ENCODE results near the gene OVOL3.
A peak's percentile ranks its signal among the peaks of the same experiment; 100 is the strongest.
"Not testable (repeated sequence)": the region's sequence is repeated elsewhere in the genome, so short reads cannot be mapped to it uniquely, and the experiment has no call there.

The OVOL3 gene
- total RNA-seq: 0 reads per million in 9 experiments

DNA sequence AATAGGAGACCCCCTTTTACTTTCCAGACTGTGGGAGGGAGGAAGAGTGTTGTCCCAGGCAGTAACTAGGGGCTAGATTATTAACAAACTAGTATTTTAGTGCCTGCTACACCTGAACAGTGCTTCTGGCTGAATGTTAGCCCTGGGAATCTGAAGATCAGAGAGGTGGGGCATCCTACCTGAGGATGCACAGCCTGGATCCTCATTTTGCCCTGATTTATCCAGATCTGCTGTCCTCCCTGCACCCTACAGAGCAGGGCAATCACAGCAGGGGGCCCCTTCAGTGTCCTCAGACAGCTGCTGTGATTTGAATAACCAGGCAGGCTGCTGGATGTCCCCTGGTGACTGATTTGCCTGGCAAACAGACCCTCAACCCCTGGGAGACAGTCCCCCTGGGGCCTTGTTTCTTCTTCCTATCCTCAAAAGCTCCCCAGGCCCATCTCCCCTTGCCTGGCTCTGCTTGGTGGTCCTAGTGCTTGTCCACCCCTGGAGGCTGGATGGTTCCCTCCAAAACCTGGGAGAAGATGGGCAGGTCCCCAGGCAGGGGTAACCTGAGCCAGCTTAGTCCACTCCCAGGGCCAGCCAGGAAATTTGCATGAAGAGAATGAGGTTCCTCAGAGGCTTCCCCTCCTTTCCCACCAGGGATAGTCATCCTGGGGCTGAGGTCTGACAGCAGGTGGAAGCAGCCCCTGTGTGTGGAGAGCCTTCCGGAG lies at the start of gene OVOL3:
TSS of gene OVOL3 (plus strand) at position 657 of the 713 bp plus-strand sequence. CDS start 60 bp downstream, outside the sequence.
- Mint-ChIP-seq H3K9me3 (no peaks in the 10 kb centered on the region), H3K4me3 (no peak within 1 kb of the TSS), H3K27me3 (no peaks in the 10 kb centered on the region), H3K27ac (peak within 1 kb of the TSS in 1 of 2 donors; percentile 44), H3K4me1 (ENCODE audit: low read depth in 2 of 2) (peaks cover 17 to 24% of the 10 kb centered on the region in 2 donors), H3K36me3 (ENCODE audit: insufficient read depth) (peaks cover 40% of the 10 kb centered on the region)
- ATAC-seq (replicated peaks) (no peak), DNase-seq (no peak)

DNA sequence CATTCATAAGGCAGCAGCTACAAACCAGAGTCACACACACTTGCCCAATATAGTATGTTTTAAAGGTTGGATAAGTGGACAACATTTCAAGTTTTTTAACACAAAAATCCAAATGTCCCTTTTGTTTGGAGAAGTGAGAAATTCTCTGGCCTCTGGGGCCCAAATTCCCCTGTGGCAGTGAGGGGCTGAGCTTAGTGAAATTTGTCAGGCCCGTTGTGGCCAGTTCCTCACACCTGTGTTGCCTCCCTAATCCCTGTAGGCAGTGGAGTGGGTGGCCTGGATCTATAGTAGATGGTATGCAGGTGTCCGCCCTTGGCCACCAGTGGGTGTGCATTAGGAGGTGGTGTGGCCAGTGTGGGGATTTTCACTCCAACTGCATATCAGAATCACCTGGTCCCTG lies 49.6 kb upstream of the OVOL3 start:
- H3K27me3 Mint-ChIP-seq: no peaks in the 10 kb centered on the region
- no peaks in the 10 kb centered on the region for H3K4me1 Mint-ChIP-seq (ENCODE audit: low read depth in 2 of 2)
- no peaks in the 10 kb centered on the region for H3K9me3 Mint-ChIP-seq
- no peak overlapping the region for H3K27ac Mint-ChIP-seq
- DNase-seq (no peak), ATAC-seq (replicated peaks) (no peak)
- no peak overlapping the region for H3K4me3 Mint-ChIP-seq
- H3K36me3 Mint-ChIP-seq (ENCODE audit: insufficient read depth): peaks cover 4% of the 10 kb centered on the region

DNA sequence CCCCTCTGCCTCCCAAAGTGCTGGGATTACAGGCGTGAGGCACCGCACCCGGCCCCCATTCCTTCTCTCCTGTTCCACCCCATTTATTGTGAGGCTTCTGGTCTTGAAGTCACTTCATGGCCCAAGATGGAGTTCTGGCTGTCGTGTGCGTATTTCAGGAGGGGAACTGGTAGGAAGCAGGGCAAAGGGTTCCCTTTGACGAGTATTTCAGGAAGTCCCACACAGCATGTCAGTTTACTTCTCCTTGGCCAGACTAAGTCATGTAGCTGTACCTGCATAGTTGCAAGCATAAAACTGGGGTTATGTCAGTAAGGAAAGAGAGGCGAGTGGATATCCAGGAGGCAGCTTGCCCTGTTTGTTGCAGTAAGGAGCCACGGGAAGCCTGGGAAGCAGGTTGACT lies 46.1 kb upstream of the OVOL3 start:
- no peak for DNase-seq
- Mint-ChIP-seq H3K4me3 (no peak overlapping the region), H3K4me1 (ENCODE audit: low read depth in 2 of 2) (no peaks in the 10 kb centered on the region), H3K27me3 (no peaks in the 10 kb centered on the region), H3K9me3 (no peaks in the 10 kb centered on the region), H3K27ac (no peak overlapping the region), H3K36me3 (ENCODE audit: insufficient read depth) (no peaks in the 10 kb centered on the region)
- ATAC-seq (replicated peaks): no peak

DNA sequence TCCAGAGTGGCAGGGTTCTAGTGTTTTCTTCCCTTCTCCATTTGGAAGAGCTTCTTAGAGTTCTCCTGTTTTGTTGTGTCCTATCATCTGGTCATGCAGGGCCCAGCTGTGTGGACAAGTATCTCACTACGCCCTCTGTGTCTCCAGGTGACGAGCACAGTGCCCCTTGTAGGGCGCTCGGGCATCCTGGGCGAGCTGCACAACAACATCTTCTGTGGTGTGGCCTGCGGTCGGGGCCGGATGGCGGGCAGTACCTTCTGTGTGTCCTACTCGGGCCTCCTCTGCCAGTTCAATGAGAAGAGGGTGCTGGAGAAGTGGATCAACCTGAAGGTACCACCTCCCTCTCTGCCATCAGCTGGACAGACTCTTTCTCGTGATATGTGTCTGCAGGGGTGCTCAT lies 43.3 kb upstream of the OVOL3 start:
- DNase-seq (no peak), ATAC-seq (replicated peaks) (no peak)
- no peak overlapping the region for H3K27ac Mint-ChIP-seq
- H3K4me3 Mint-ChIP-seq: no peak overlapping the region
- H3K36me3 Mint-ChIP-seq (ENCODE audit: insufficient read depth): no peaks in the 10 kb centered on the region
- H3K4me1 Mint-ChIP-seq (ENCODE audit: low read depth in 2 of 2): peaks cover 0 to 2% of the 10 kb centered on the region in 2 donors
- no peaks in the 10 kb centered on the region for H3K9me3 Mint-ChIP-seq
- no peaks in the 10 kb centered on the region for H3K27me3 Mint-ChIP-seq

DNA sequence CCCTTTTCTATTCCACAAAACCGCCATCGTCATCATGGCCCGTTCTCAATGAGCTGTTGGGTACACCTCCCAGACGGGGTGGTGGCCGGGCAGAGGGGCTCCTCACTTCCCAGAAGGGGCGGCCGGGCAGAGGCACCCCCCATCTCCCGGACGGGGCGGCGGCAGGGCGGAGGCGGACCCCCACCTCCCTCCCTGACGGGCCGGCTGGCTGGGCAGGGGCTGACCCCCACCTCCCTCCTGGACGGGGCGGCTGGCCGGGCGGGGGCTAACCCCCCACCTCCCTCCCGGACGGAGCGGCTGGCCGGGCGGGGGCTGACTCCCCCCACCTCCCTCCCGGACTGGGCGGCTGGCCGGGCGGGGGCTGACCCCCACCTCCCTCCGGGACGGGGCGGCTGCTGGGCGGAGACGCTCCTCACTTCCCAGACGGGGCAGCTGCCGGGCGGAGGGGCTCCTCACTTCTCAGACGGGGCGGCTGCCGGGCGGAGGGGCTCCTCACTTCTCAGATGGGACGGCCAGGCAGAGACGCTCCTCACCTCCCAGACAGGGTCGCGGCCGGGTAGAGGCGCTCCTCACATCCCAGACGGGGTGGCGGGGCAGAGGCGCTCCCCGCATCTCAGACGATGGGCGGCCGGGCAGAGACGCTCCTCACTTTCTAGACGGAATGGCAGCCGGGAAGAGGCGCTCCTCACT lies 42.0 kb upstream of the OVOL3 start:
- not testable (repeated sequence) for ATAC-seq (replicated peaks)

DNA sequence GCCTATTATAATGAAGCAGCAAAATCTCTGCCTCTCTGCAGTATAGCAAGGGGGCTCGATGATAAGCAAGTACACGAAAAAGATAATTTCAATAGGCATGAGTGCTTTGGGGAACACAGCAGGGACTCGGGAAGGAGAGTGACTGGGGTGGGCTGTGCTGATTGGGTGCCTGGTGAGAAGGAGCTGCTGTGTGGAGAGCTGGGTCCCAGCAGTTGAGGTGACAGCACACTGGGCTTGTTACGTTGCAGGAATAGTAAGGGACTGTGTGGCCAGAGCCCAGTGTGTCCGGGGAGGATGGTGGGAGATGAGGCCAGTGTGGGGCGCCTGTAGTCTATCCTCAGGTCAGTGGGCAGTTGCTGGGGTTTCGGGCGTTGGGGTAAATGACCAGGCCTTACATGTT lies 38.9 kb upstream of the OVOL3 start:
- peak overlapping the region in 1 of 2 donors; percentile 29 for H3K27ac Mint-ChIP-seq
- no peak for ATAC-seq (replicated peaks)
- peaks cover 0 to 2% of the 10 kb centered on the region in 2 donors for H3K4me1 Mint-ChIP-seq (ENCODE audit: low read depth in 2 of 2)
- DNase-seq: no peak
- no peaks in the 10 kb centered on the region for H3K36me3 Mint-ChIP-seq (ENCODE audit: insufficient read depth)
- no peak overlapping the region for H3K4me3 Mint-ChIP-seq
- no peaks in the 10 kb centered on the region for H3K9me3 Mint-ChIP-seq
- no peaks in the 10 kb centered on the region for H3K27me3 Mint-ChIP-seq

More for the DNA sequence above, 42.0 kb upstream of the OVOL3 start:
- not testable (repeated sequence) for H3K36me3 Mint-ChIP-seq (ENCODE audit: insufficient read depth); H3K27me3 Mint-ChIP-seq; H3K4me3 Mint-ChIP-seq; H3K9me3 Mint-ChIP-seq; H3K4me1 Mint-ChIP-seq (ENCODE audit: low read depth in 2 of 2); DNase-seq; H3K27ac Mint-ChIP-seq

DNA sequence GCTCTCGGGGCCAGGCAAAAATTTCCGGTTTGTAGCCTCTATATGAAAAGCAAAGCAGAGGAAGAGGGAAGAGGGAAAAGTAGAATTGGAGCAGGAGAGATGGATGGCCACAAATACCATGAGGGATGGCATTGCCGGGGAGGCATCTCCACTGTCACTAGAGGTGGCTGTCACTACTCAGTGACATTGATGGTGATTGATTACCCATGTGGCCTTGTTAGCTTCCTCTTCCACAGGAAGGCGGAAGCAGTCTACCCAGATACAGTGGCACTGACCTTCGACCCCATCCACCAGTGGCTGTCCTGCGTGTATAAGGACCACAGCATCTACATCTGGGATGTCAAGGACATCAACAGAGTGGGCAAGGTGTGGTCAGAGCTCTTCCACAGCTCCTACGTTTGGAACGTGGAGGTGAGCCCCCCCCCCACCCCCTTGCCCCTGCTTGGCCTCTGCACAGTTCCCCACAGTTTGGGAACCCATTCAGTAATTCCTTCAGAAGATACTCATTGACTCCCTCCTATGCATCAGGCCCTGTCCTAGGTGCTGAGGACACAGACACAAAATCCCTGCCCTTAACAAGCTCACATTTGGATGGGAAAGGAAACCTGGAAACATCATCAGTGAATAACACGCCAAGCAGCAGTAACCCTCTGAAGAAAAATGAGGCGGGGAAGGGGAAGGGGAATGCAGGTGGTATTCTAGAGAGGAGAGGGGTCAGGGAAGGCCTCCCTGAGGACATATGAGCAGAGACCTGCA lies 37.6 kb upstream of the OVOL3 start:
- ATAC-seq (replicated peaks) (no peak), DNase-seq (no peak)
- Mint-ChIP-seq H3K36me3 (ENCODE audit: insufficient read depth) (peaks cover 3% of the 10 kb centered on the region), H3K4me3 (no peak overlapping the region), H3K4me1 (ENCODE audit: low read depth in 2 of 2) (peaks cover 0 to 2% of the 10 kb centered on the region in 2 donors), H3K27ac (no peak overlapping the region), H3K27me3 (no peaks in the 10 kb centered on the region), H3K9me3 (no peaks in the 10 kb centered on the region)

DNA sequence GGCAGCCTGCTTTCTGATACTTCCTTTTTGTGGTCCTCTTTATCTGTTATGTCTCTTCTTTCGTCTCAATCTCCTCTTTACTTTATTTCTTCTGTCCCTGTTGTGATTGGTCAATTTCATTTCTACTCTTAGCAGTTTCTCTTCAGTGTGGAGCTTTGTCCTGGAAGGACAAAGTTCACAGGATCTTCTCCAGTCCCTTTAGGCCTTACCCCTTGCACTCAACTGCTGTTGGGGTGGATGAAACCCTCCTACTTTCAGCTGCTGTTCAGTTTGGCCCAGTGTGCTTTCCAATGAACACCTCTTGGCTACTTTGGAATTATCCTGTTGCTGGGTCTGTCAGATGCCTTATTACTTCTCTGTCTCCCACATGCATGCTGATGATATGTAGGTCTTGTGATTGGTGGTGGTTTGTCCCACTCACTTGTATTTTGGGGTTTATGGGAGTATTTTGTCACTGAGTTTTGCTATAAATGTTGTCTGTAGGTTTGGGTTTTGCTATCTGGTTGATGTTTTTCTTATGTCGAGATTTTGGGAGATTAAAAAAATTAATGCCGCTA lies 31.5 kb upstream of the OVOL3 start:
- DNase-seq: no peak
- no peak for ATAC-seq (replicated peaks)
- Mint-ChIP-seq H3K36me3 (ENCODE audit: insufficient read depth) (peaks cover 3% of the 10 kb centered on the region), H3K4me1 (ENCODE audit: low read depth in 2 of 2) (no peaks in the 10 kb centered on the region), H3K4me3 (no peak overlapping the region), H3K27me3 (no peaks in the 10 kb centered on the region), H3K9me3 (no peaks in the 10 kb centered on the region), H3K27ac (no peak overlapping the region)

DNA sequence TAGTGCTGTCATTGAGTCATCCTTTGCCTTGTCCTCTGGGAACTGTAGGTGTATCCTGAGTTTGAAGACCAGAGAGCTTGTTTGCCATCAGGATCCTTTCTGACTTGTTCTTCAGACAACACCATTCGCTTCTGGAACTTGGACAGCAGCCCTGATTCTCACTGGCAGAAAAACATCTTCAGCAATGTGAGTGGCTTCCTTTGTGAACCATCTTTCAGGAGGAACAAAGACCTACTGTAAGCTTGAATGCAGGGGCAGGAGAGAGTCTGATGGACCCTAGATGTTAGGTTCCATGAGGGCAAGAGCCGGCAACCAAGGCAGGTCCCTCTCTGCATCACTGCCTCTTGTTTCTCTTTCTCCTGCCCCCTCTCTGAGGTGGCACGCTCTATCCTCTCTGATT lies 29.6 kb upstream of the OVOL3 start:
- Mint-ChIP-seq H3K27ac (peak overlapping the region in 1 of 2 donors; percentile 59), H3K36me3 (ENCODE audit: insufficient read depth) (peaks cover 3% of the 10 kb centered on the region), H3K27me3 (no peaks in the 10 kb centered on the region), H3K4me1 (ENCODE audit: low read depth in 2 of 2) (no peaks in the 10 kb centered on the region), H3K9me3 (no peaks in the 10 kb centered on the region), H3K4me3 (no peak overlapping the region)
- ATAC-seq (replicated peaks) (no peak), DNase-seq (no peak)

DNA sequence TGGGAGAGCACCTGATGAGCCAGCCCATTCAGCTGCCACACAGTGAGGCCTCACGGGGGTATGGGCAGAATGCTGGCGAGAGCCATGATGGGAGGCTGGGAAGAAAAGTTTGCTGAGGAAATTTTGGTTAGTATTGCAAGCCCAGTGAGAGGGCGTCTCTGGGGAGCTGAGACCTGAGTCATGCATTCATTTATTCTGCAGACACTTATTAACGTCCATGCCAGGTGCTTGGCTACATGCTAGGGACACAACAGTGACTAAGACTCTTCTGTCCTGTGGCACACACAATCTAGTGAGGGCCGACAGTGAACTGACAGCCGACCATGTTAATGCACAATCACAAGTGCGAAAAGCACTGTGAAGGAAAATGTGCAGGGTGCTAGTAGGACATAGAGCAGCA lies 29.0 kb upstream of the OVOL3 start:
- peaks cover 3% of the 10 kb centered on the region for H3K36me3 Mint-ChIP-seq (ENCODE audit: insufficient read depth)
- DNase-seq: no peak
- H3K4me3 Mint-ChIP-seq: no peak overlapping the region
- H3K9me3 Mint-ChIP-seq: no peaks in the 10 kb centered on the region
- no peak for ATAC-seq (replicated peaks)
- H3K27ac Mint-ChIP-seq: no peak overlapping the region
- no peaks in the 10 kb centered on the region for H3K4me1 Mint-ChIP-seq (ENCODE audit: low read depth in 2 of 2)
- H3K27me3 Mint-ChIP-seq: no peaks in the 10 kb centered on the region

DNA sequence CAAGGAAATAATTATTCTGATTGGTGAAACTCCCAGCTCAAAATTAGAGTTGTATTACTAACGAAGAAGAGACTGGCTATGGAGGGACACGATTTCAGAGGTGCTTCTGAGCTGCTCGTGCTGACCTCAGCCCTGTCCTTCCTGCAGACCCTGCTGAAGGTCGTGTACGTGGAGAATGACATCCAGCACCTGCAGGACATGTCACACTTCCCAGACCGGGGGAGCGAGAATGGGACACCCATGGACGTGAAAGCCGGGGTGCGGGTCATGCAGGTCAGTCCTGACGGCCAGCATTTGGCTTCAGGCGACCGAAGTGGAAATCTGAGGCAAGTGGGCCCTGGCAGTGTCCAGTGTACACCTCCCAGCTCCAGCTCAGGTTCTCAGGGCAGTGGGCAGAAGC lies 28.0 kb upstream of the OVOL3 start:
- no peaks in the 10 kb centered on the region for H3K27me3 Mint-ChIP-seq
- H3K9me3 Mint-ChIP-seq: no peaks in the 10 kb centered on the region
- DNase-seq: no peak
- no peak for ATAC-seq (replicated peaks)
- H3K4me3 Mint-ChIP-seq: no peak overlapping the region
- H3K27ac Mint-ChIP-seq: peak overlapping the region in 1 of 2 donors; percentile 64
- no peaks in the 10 kb centered on the region for H3K4me1 Mint-ChIP-seq (ENCODE audit: low read depth in 2 of 2)
- H3K36me3 Mint-ChIP-seq (ENCODE audit: insufficient read depth): no peaks in the 10 kb centered on the region

DNA sequence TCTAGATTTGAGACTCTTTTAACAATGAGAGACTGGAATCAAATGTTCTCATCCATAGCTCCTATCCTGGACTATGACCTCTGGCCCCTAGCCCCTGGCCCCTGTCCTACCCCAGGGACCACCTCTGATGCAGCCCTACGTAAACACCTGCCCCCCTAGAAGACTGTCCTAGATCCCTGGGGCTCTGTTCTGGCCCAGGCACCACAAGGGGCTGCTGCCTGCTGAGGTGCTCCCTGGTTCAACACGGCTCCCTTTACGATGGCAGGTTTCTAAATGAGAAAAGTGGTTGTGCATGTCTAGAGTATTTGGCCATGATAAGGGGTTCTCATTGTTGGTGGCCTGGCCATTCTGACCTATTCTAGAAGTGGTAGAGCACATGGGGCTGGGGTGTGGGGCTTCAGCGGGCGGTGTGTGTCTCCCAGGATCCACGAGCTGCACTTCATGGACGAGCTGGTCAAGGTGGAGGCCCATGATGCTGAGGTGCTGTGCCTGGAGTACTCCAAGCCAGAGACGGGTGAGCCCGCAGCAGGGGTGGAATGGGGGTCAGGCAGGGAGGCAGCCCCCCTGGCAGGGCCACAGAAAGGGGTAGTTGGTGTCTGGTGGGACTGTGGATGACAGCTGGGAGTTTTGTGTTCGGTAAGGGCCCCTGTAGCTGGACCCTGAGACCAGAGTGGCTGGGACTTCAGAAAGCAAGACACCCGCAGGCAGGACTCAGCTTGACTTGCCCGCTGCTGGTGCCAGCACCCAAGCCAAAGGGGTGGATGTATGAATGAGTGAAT lies 26.5 kb upstream of the OVOL3 start:
- H3K4me1 Mint-ChIP-seq (ENCODE audit: low read depth in 2 of 2): no peaks in the 10 kb centered on the region
- H3K4me3 Mint-ChIP-seq: no peak overlapping the region
- H3K36me3 Mint-ChIP-seq (ENCODE audit: insufficient read depth): no peaks in the 10 kb centered on the region
- H3K27me3 Mint-ChIP-seq: no peaks in the 10 kb centered on the region
- H3K9me3 Mint-ChIP-seq: no peaks in the 10 kb centered on the region
- no peak overlapping the region for H3K27ac Mint-ChIP-seq
- ATAC-seq (replicated peaks) (no peak), DNase-seq (no peak)

DNA sequence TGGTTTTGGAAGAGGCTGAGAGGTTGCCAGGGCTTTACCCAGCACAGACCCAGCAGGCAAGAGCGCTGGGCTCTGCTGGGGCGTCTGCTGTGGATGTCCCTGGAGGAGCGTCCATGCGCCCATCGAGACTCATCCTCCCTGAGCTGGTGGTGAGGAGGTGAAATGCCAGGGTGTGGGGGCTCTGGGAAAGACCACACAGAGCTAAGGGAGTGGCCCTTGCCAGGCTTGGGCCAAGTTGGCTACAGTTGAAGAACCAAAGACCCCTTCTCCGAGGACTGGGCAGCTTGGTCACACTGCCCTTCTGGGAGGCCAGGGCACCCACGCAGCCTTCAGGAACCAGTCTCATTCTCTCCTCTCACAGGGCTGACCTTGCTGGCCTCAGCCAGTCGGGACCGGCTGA lies 24.6 kb upstream of the OVOL3 start:
- H3K9me3 Mint-ChIP-seq: no peaks in the 10 kb centered on the region
- ATAC-seq (replicated peaks) (no peak), DNase-seq (no peak)
- no peaks in the 10 kb centered on the region for H3K36me3 Mint-ChIP-seq (ENCODE audit: insufficient read depth)
- no peaks in the 10 kb centered on the region for H3K27me3 Mint-ChIP-seq
- H3K27ac Mint-ChIP-seq: no peak overlapping the region
- H3K4me1 Mint-ChIP-seq (ENCODE audit: low read depth in 2 of 2): no peaks in the 10 kb centered on the region
- no peak overlapping the region for H3K4me3 Mint-ChIP-seq

Measured in effector memory CD8-positive, alpha-beta T cell (primary cell).